Calu3 (cell line): ENCODE measurements around the gene LPAR1. TPM values are rescaled to one million over a fixed set of nuclear protein-coding genes. Genes with fewer than 3 reads are reported as not detected.

Experiments
- BruUV-seq: library from RNA; stranded (reverse); fragments of 400-500 nt; replicated peaks from 2 replicates; lab custom pipeline; 2021; lab: Mats Ljungman, UMichigan
- CTCF ChIA-PET: fragments of 300-600 bp; sonication (Branson Sonifier 250); formaldehyde crosslinking; loops from one replicate; lab custom pipeline; 2022; ENCODE audit warnings: antibody characterized with exemption; lab: Charles Lee
- DNase-seq: peaks from one replicate; pipeline ENCODE4 v3.0.0; 2022
- H3K27ac Mint-ChIP-seq: one replicate; pipeline ENCODE4 v1.8.0; 2022; ENCODE audit warnings: mixed read lengths; ENCODE audit not compliant: unreplicated experiment
- H3K27me3 Mint-ChIP-seq: one replicate; pipeline ENCODE4 v1.8.0; 2022; ENCODE audit warnings: mixed read lengths; ENCODE audit not compliant: unreplicated experiment
- H3K36me3 Mint-ChIP-seq: one replicate; pipeline ENCODE4 v1.8.0; 2022; ENCODE audit warnings: mild to moderate bottlenecking, moderate library complexity, mixed read lengths; ENCODE audit not compliant: insufficient read depth, unreplicated experiment
- H3K4me1 Mint-ChIP-seq: one replicate; pipeline ENCODE4 v1.8.0; 2022; ENCODE audit warnings: mild to moderate bottlenecking, low read depth, mixed read lengths; ENCODE audit not compliant: unreplicated experiment
- H3K4me3 Mint-ChIP-seq: one replicate; pipeline ENCODE4 v1.8.0; 2022; ENCODE audit warnings: mild to moderate bottlenecking, low read depth, moderate library complexity, mixed read lengths; ENCODE audit not compliant: unreplicated experiment
- H3K9me3 Mint-ChIP-seq: one replicate; pipeline ENCODE4 v1.8.0; 2022; ENCODE audit warnings: low read depth, mixed read lengths; ENCODE audit not compliant: unreplicated experiment
- CTCF ChIP-seq: fragments of 200-600 bp; IDR thresholded peaks from one replicate; pipeline ENCODE4 v1.8.0; 2022; ENCODE audit warnings: antibody characterized with exemption; ENCODE audit not compliant: unreplicated experiment
- intact Hi-C: fragments of 100-400 bp; cut with micrococcal nuclease; formaldehyde crosslinking; loops from one replicate; pipeline ENCODE4 v1.10.0; 2022; ENCODE audit not compliant: unreplicated experiment
- total RNA-seq: library from RNA; stranded (reverse); gene quantifications from 2 replicates; pipeline ENCODE4 v1.2.3, GENCODE V29; 2022

Gene LPAR1
- total RNA-seq, 1 experiment from 2014 or later = 6.3 TPM

- CTCF ChIA-PET = no interaction called here
- peak overlapping the region; percentile 95 for H3K27ac Mint-ChIP-seq
- H3K27me3 Mint-ChIP-seq = no peaks in the 10 kb centered on the region
- no peak for TF ChIP-seq CTCF
- intact Hi-C loops = no loop called here
- H3K4me3 Mint-ChIP-seq = no peak overlapping the region
- no TSS peak for BruUV-seq
- H3K4me1 Mint-ChIP-seq = peaks cover 20% of the 10 kb centered on the region
- H3K9me3 Mint-ChIP-seq = peaks cover 2% of the 10 kb centered on the region
- no peak for DNase-seq
- peaks cover 4% of the 10 kb centered on the region for H3K36me3 Mint-ChIP-seq
Observed at GRCh38 chr9:110891760-110892159, 146.5 kb downstream of the LPAR1 start.

GRCh38 chr9:110890416-110890815 is 147.9 kb downstream of the LPAR1 start:
- H3K27ac Mint-ChIP-seq = no peak overlapping the region
- no peak overlapping the region for H3K4me3 Mint-ChIP-seq
- no TSS peak for BruUV-seq
- DNase-seq = no peak
- peaks cover 20% of the 10 kb centered on the region for H3K4me1 Mint-ChIP-seq
- intact Hi-C loops = no loop called here
- peaks cover 2% of the 10 kb centered on the region for H3K9me3 Mint-ChIP-seq
- H3K36me3 Mint-ChIP-seq = peaks cover 4% of the 10 kb centered on the region
- H3K27me3 Mint-ChIP-seq = no peaks in the 10 kb centered on the region
- CTCF ChIA-PET = no interaction called here
- no peak for TF ChIP-seq CTCF

- Mint-ChIP-seq H3K36me3 (peaks cover 4% of the 10 kb centered on the region), H3K4me1 (peaks cover 19% of the 10 kb centered on the region), H3K9me3 (peaks cover 2% of the 10 kb centered on the region), H3K27me3 (no peaks in the 10 kb centered on the region), H3K4me3 (no peak overlapping the region), H3K27ac (no peak overlapping the region)
- DNase-seq = no peak
- BruUV-seq = no TSS peak
- TF ChIP-seq CTCF = no peak
- CTCF ChIA-PET = no interaction called here
- intact Hi-C loops = loop anchor here (5.0 kb wide), 1 partner anchor 40 kb away; no protein-coding TSS in a partner anchor
Observed at GRCh38 chr9:110887276-110887675, 151.0 kb downstream of the LPAR1 start.

GRCh38 chr9:110886832-110887231 is 151.4 kb downstream of the LPAR1 start:
- intact Hi-C loops = loop anchor here (5.0 kb wide), 1 partner anchor 40 kb away; no protein-coding TSS in a partner anchor
- no peaks in the 10 kb centered on the region for H3K9me3 Mint-ChIP-seq
- no peaks in the 10 kb centered on the region for H3K27me3 Mint-ChIP-seq
- BruUV-seq = no TSS peak
- H3K36me3 Mint-ChIP-seq = peaks cover under 1% of the 10 kb centered on the region
- no peak overlapping the region for H3K4me3 Mint-ChIP-seq
- CTCF ChIA-PET = no interaction called here
- DNase-seq = no peak
- no peak for TF ChIP-seq CTCF
- no peak overlapping the region for H3K27ac Mint-ChIP-seq
- peaks cover 14% of the 10 kb centered on the region for H3K4me1 Mint-ChIP-seq
